NCI-H2171 treated with DMSO at 0.1 percent for 48 hours (cell line): ENCODE data around the gene PAFAH2.

Experiments
- DNase-seq: peaks from one replicate; lab custom pipeline; 2025; lab: John Stamatoyannopoulos, UW

PAFAH2 gene

GRCh38 chr1:25997828-25998761, at the start of gene PAFAH2:
Gene PAFAH2, minus strand, starts transcription at chr1:25998063. Its CDS starts 7,247 bp downstream, at chr1:25990816.
- peak; percentile 99 for DNase-seq

GRCh38 chr1:26047278-26047874, 49.5 kb upstream of the PAFAH2 start:
- no peak for DNase-seq

- DNase-seq, result no peak
Measured at GRCh38 chr1:26046246-26047095, 48.6 kb upstream of the PAFAH2 start.

GRCh38 chr1:26045722-26046245, 47.9 kb upstream of the PAFAH2 start, which contains the start of gene SLC30A2:
Gene SLC30A2, minus strand, starts transcription at chr1:26046118. Its CDS starts 222 bp downstream, at chr1:26045896.
- no peak for DNase-seq

GRCh38 chr1:26044971-26045721, 47.3 kb upstream of the PAFAH2 start:
- DNase-seq, result no peak

- DNase-seq, result no peak
Measured at GRCh38 chr1:26044414-26044813, 46.6 kb upstream of the PAFAH2 start.

- DNase-seq, result no peak
Measured at GRCh38 chr1:26043765-26044164, 45.9 kb upstream of the PAFAH2 start.

GRCh38 chr1:26041978-26042377, 44.1 kb upstream of the PAFAH2 start:
- no peak for DNase-seq

- peak; percentile 12 for DNase-seq
Measured at GRCh38 chr1:26041401-26041800, 43.5 kb upstream of the PAFAH2 start.

GRCh38 chr1:26038904-26039303, 41.0 kb upstream of the PAFAH2 start:
- DNase-seq, result no peak

GRCh38 chr1:26038477-26038876, 40.6 kb upstream of the PAFAH2 start:
- peak; percentile 31 for DNase-seq

- no peak for DNase-seq
Measured at GRCh38 chr1:26037904-26038303, 40.0 kb upstream of the PAFAH2 start.

- DNase-seq, result no peak
Measured at GRCh38 chr1:26036756-26037281, 39.0 kb upstream of the PAFAH2 start.

- DNase-seq, result peak; percentile 51
Measured at GRCh38 chr1:26035959-26036755, 38.3 kb upstream of the PAFAH2 start.

- peak; percentile 96 for DNase-seq
Measured at GRCh38 chr1:26035203-26035958, 37.5 kb upstream of the PAFAH2 start.

GRCh38 chr1:26034504-26035202, 36.8 kb upstream of the PAFAH2 start:
- peak; percentile 57 for DNase-seq

- DNase-seq, result no peak
Measured at GRCh38 chr1:26032656-26033357, 34.9 kb upstream of the PAFAH2 start.

GRCh38 chr1:26031611-26032220, 33.9 kb upstream of the PAFAH2 start:
- DNase-seq, result no peak
